HG02623 (cell line): ENCODE results near the gene OLFM4.

Source experiments
- ATAC-seq: cut with Tn5 transposase; IDR thresholded peaks from one replicate; pipeline ENCODE4 v1.9.1; 2021; ENCODE audit warnings: moderate library complexity; ENCODE audit not compliant: unreplicated experiment

Gene OLFM4

GRCh38 chr13:53064731-53065130 is 36.1 kb downstream of the OLFM4 start:
- no peak for ATAC-seq

GRCh38 chr13:53066411-53066810 is 37.8 kb downstream of the OLFM4 start:
- ATAC-seq, result no peak

GRCh38 chr13:53068585-53069520 is 40.2 kb downstream of the OLFM4 start:
- ATAC-seq, result no peak

GRCh38 chr13:53069800-53070199 is 41.2 kb downstream of the OLFM4 start:
- ATAC-seq, result no peak

GRCh38 chr13:53073711-53074110 is 45.1 kb downstream of the OLFM4 start:
- ATAC-seq, result no peak

GRCh38 chr13:53074114-53074513 is 45.5 kb downstream of the OLFM4 start:
- ATAC-seq, result no peak

- no peak for ATAC-seq
These were observed 46.9 kb downstream of the OLFM4 start for GRCh38 chr13:53075356-53076041.

GRCh38 chr13:53079691-53080090 is 51.1 kb downstream of the OLFM4 start:
- no peak for ATAC-seq

- ATAC-seq, result no peak
These were observed 60.3 kb downstream of the OLFM4 start for GRCh38 chr13:53088871-53089270.

GRCh38 chr13:53089951-53090350 is 61.3 kb downstream of the OLFM4 start:
- ATAC-seq, result no peak

- ATAC-seq, result no peak
These were observed 61.8 kb downstream of the OLFM4 start for GRCh38 chr13:53090461-53090860.

GRCh38 chr13:53092931-53093330 is 64.3 kb downstream of the OLFM4 start:
- no peak for ATAC-seq

GRCh38 chr13:53098455-53098854 is 69.8 kb downstream of the OLFM4 start:
- no peak for ATAC-seq

- ATAC-seq, result no peak
These were observed 71.9 kb downstream of the OLFM4 start for GRCh38 chr13:53100394-53101063.
